Loucy (cell line): ENCODE data around the gene ACADS.
A peak's percentile ranks its signal among the peaks of the same experiment; 100 is the strongest.

ENCODE experiments used
- H2AFZ ChIP-seq: fragments of 200-600 bp; sonication (generic); 2 replicates; pipeline ENCODE4 v1.6.0; 2016; ENCODE audit warnings: antibody characterized with exemption, mild to moderate bottlenecking, low read length, moderate library complexity
- H3F3A ChIP-seq: fragments of 200-600 bp; 2 replicates; pipeline ENCODE4 v1.6.0; 2016; ENCODE audit warnings: antibody characterized with exemption, low read depth, mild to moderate bottlenecking
- H3K27me3 ChIP-seq: fragments of 200-600 bp; sonication (generic); 2 replicates; pipeline ENCODE4 v1.6.1; 2014; ENCODE audit warnings: low read length, mild to moderate bottlenecking; ENCODE audit not compliant: insufficient read depth, poor library complexity, severe bottlenecking
- H3K36me3 ChIP-seq: fragments of 200-600 bp; sonication (generic); 2 replicates; pipeline ENCODE4 v1.6.1; 2016; ENCODE audit warnings: low read length; ENCODE audit not compliant: insufficient read depth
- H3K4me1 ChIP-seq: fragments of 200-600 bp; sonication (generic); 2 replicates; pipeline ENCODE4 v1.5.1; 2014; ENCODE audit warnings: low read length, mild to moderate bottlenecking; ENCODE audit not compliant: insufficient read depth, poor library complexity, severe bottlenecking
- H3K4me2 ChIP-seq: fragments of 200-600 bp; sonication (generic); 2 replicates; pipeline ENCODE4 v1.6.0; 2014; ENCODE audit warnings: antibody characterized with exemption, low read length, low read depth, mild to moderate bottlenecking; ENCODE audit not compliant: poor library complexity, severe bottlenecking
- H3K4me3 ChIP-seq: fragments of 200-600 bp; sonication (generic); 2 replicates; pipeline ENCODE4 v1.5.1; 2014; ENCODE audit warnings: low read length, mild to moderate bottlenecking, mixed read lengths; ENCODE audit not compliant: poor library complexity, severe bottlenecking
- H3K79me2 ChIP-seq: fragments of 200-600 bp; sonication (generic); 2 replicates; pipeline ENCODE4 v1.6.1; 2014; ENCODE audit warnings: low read length; ENCODE audit not compliant: insufficient read depth
- H3K9ac ChIP-seq: fragments of 200-600 bp; sonication (generic); 2 replicates; pipeline ENCODE4 v1.6.0; 2014; ENCODE audit warnings: mild to moderate bottlenecking, low read depth, low read length, moderate library complexity; ENCODE audit not compliant: poor library complexity, severe bottlenecking
- H3K9me2 ChIP-seq: fragments of 200-600 bp; sonication (generic); replicated peaks from 2 replicates; pipeline ENCODE4 v1.6.1; 2016; ENCODE audit warnings: low read depth, low read length, mixed read lengths
- H3K9me3 ChIP-seq: fragments of 200-600 bp; sonication (generic); 2 replicates; pipeline ENCODE4 v1.6.1; 2014; ENCODE audit warnings: mild to moderate bottlenecking, antibody characterized with exemption, low read length, low read depth; ENCODE audit not compliant: insufficient read depth
- H4K20me1 ChIP-seq: fragments of 200-600 bp; sonication (generic); 2 replicates; pipeline ENCODE4 v1.6.0; 2014; ENCODE audit warnings: antibody characterized with exemption, low read length, mild to moderate bottlenecking; ENCODE audit not compliant: insufficient read depth, poor library complexity, severe bottlenecking
- CTCF ChIP-seq: fragments of 200-600 bp; sonication (generic); conservative IDR thresholded peaks from 2 replicates; pipeline ENCODE4 v1.5.1; 2014; ENCODE audit warnings: mild to moderate bottlenecking, antibody characterized with exemption, low read length
- EZH2phosphoT487 ChIP-seq: fragments of 200-600 bp; IDR thresholded peaks from 2 replicates; pipeline ENCODE4 v1.6.1; 2018; ENCODE audit warnings: antibody characterized with exemption, mild to moderate bottlenecking, moderate library complexity, borderline replicate concordance

Gene ACADS

GRCh38 chr12:120725659-120726509 lies at the start of gene ACADS:
Gene ACADS (plus strand): TSS chr12:120725826. CDS start chr12:120725886, 60 bp downstream.
- no peaks in the 10 kb centered on the region for H3F3A ChIP-seq

GRCh38 chr12:120677765-120678473 lies 47.7 kb upstream of the ACADS start:
- Histone ChIP-seq H3K9ac (peak overlapping the region; percentile 21), H4K20me1 (no peaks in the 10 kb centered on the region), H3K9me2 (no peaks in the 10 kb centered on the region), H3K27me3 (no peaks in the 10 kb centered on the region), H3K9me3 (no peaks in the 10 kb centered on the region), H3K4me1 (peaks cover 15% of the 10 kb centered on the region), H2AFZ (peak overlapping the region; percentile 69), H3K79me2 (no peaks in the 10 kb centered on the region), H3K4me3 (peak overlapping the region; percentile 40), H3K36me3 (no peaks in the 10 kb centered on the region), H3K4me2 (peak overlapping the region; percentile 72), H3F3A (peaks cover 5% of the 10 kb centered on the region)
- TF ChIP-seq CTCF: no peak
- TF ChIP-seq EZH2phosphoT487: no peak

More at GRCh38 chr12:120725659-120726509, at the start of gene ACADS:
- Histone ChIP-seq H3K4me3 (peak within 1 kb of the TSS; percentile 80), H3K36me3 (peaks cover 3% of the 10 kb centered on the region; the same call in 1 of the 2 replicates), H3K79me2 (no peaks in the 10 kb centered on the region; the same call in 1 of the 2 replicates), H3K4me1 (peaks cover 22% of the 10 kb centered on the region), H3K9me2 (no peaks in the 10 kb centered on the region), H2AFZ (peak within 1 kb of the TSS; percentile 94), H3K9ac (peak within 1 kb of the TSS; percentile 83), H3K27me3 (no peaks in the 10 kb centered on the region), H4K20me1 (no peaks in the 10 kb centered on the region), H3K9me3 (no peaks in the 10 kb centered on the region), H3K4me2 (peak within 1 kb of the TSS; percentile 82)
- no peak for TF ChIP-seq EZH2phosphoT487
- no peak for TF ChIP-seq CTCF

DNA sequence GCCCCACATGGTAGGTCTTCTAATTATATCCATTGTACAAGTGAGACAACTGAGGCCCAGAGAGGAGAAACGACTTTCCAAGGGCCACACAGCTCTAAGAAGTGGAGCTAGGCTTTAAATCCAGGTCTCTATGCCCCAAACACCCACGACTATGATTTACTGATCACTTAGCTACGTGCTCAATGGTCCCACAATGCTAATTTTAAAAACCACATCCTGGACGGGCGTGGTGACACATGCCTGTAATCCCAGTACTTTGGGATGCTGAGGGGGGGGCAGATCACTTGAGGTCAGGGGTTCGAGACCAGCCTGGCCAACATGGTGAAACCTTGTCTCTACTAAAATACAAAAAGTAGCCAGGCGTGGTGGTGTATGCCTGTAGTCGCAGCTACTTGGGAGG lies 47.1 kb upstream of the ACADS start:
- Histone ChIP-seq H3K4me2 (peak overlapping the region; percentile 72), H3K9ac (peak overlapping the region; percentile 21)

More for the DNA sequence above, 47.1 kb upstream of the ACADS start:
- Histone ChIP-seq H3K4me1 (peaks cover 15% of the 10 kb centered on the region), H3K36me3 (no peaks in the 10 kb centered on the region), H3K9me3 (no peaks in the 10 kb centered on the region), H3K79me2 (no peaks in the 10 kb centered on the region), H3K4me3 (peak overlapping the region; percentile 40), H3K9me2 (no peaks in the 10 kb centered on the region), H4K20me1 (no peaks in the 10 kb centered on the region), H3K27me3 (no peaks in the 10 kb centered on the region), H3F3A (peaks cover 5% of the 10 kb centered on the region), H2AFZ (no peak overlapping the region)
- TF ChIP-seq CTCF: no peak
- no peak for TF ChIP-seq EZH2phosphoT487
